ENCODE measurements around the gene FERD3L.

The FERD3L gene

GRCh38 chr7:19110026-19110730 lies 35.0 kb downstream of the FERD3L start:
- no peak for DNase-seq
- TF ChIP-seq CTCF (IDR thresholded peaks at IDR 0.05; ENCODE audit: low read depth, low read length), result no peak
- Histone ChIP-seq H3K4me3 (ENCODE audit: low read depth, low read length) (no peak overlapping the region), H3K9me3 (ENCODE audit: severe bottlenecking) (no peaks in the 10 kb centered on the region), H3K27ac (no peak overlapping the region), H3K27me3 (ENCODE audit: insufficient read depth, low read depth, severe bottlenecking) (peaks cover 18% of the 10 kb centered on the region), H3K36me3 (no peaks in the 10 kb centered on the region)

GRCh38 chr7:19109000-19109946 lies 35.9 kb downstream of the FERD3L start:
- Histone ChIP-seq H3K9me3 (ENCODE audit: severe bottlenecking) (no peaks in the 10 kb centered on the region), H3K27ac (no peak overlapping the region), H3K4me3 (ENCODE audit: low read depth, low read length) (no peak overlapping the region), H3K27me3 (ENCODE audit: insufficient read depth, low read depth, severe bottlenecking) (peaks cover 18% of the 10 kb centered on the region), H3K36me3 (no peaks in the 10 kb centered on the region)
- DNase-seq, result no peak
- TF ChIP-seq CTCF (IDR thresholded peaks at IDR 0.05; ENCODE audit: low read depth, low read length), result no peak

- peaks cover 18% of the 10 kb centered on the region for H3K27me3 ChIP-seq (ENCODE audit: insufficient read depth, low read depth, severe bottlenecking)
- H3K9me3 ChIP-seq (ENCODE audit: severe bottlenecking), result no peaks in the 10 kb centered on the region
- no peak for DNase-seq
- no peaks in the 10 kb centered on the region for H3K36me3 ChIP-seq
- no peak for TF ChIP-seq CTCF (IDR thresholded peaks at IDR 0.05; ENCODE audit: low read depth, low read length)
- H3K27ac ChIP-seq, result no peak overlapping the region
- peak overlapping the region; percentile 73 for H3K4me3 ChIP-seq (ENCODE audit: low read depth, low read length)
Observed at GRCh38 chr7:19107356-19108146, 37.7 kb downstream of the FERD3L start.

GRCh38 chr7:19107081-19107355 lies 38.2 kb downstream of the FERD3L start:
- no peak for TF ChIP-seq CTCF (IDR thresholded peaks at IDR 0.05; ENCODE audit: low read depth, low read length)
- H3K27ac ChIP-seq, result no peak overlapping the region
- H3K27me3 ChIP-seq (ENCODE audit: insufficient read depth, low read depth, severe bottlenecking), result peaks cover 18% of the 10 kb centered on the region
- no peaks in the 10 kb centered on the region for H3K36me3 ChIP-seq
- no peaks in the 10 kb centered on the region for H3K9me3 ChIP-seq (ENCODE audit: severe bottlenecking)
- no peak for DNase-seq
- peak overlapping the region; percentile 73 for H3K4me3 ChIP-seq (ENCODE audit: low read depth, low read length)

- H3K27ac ChIP-seq, result no peak overlapping the region
- H3K36me3 ChIP-seq, result no peaks in the 10 kb centered on the region
- no peaks in the 10 kb centered on the region for H3K9me3 ChIP-seq (ENCODE audit: severe bottlenecking)
- peak; percentile 46 for DNase-seq
- TF ChIP-seq CTCF (IDR thresholded peaks at IDR 0.05; ENCODE audit: low read depth, low read length), result no peak
- H3K4me3 ChIP-seq (ENCODE audit: low read depth, low read length), result peak overlapping the region; percentile 73
- peaks cover 18% of the 10 kb centered on the region for H3K27me3 ChIP-seq (ENCODE audit: insufficient read depth, low read depth, severe bottlenecking)
Observed at GRCh38 chr7:19106241-19107080, 38.8 kb downstream of the FERD3L start.
